DOHH2 (cell line): Measurements from ENCODE around the gene SCFD2.

ENCODE experiments used
- H3F3A ChIP-seq: fragments of 200-600 bp; sonication (generic), shearing (Covaris generic); 2 replicates; pipeline ENCODE4 v1.6.0; 2016; ENCODE audit warnings: antibody characterized with exemption, mild to moderate bottlenecking; ENCODE audit not compliant: control insufficient read depth, insufficient read depth
- H3K27ac ChIP-seq: fragments of 200-600 bp; sonication (generic); 2 replicates; pipeline ENCODE4 v1.5.1; 2014; ENCODE audit warnings: low read depth, mild to moderate bottlenecking, low read length, moderate library complexity
- H3K27me3 ChIP-seq: fragments of 200-600 bp; sonication (generic); 2 replicates; pipeline ENCODE4 v1.6.1; 2014; ENCODE audit warnings: mild to moderate bottlenecking, low read length, mixed read lengths; ENCODE audit not compliant: control insufficient read depth
- H3K36me3 ChIP-seq: fragments of 200-600 bp; sonication (generic); 2 replicates; pipeline ENCODE4 v1.6.1; 2014; ENCODE audit warnings: mild to moderate bottlenecking, low read length, moderate library complexity, mixed read lengths; ENCODE audit not compliant: control insufficient read depth
- H3K4me1 ChIP-seq: fragments of 200-600 bp; sonication (generic); 2 replicates; pipeline ENCODE4 v1.6.1; 2014; ENCODE audit warnings: mild to moderate bottlenecking, low read length, mixed read lengths; ENCODE audit not compliant: control insufficient read depth
- H3K4me2 ChIP-seq: fragments of 200-600 bp; sonication (generic); 2 replicates; pipeline ENCODE4 v1.6.0; 2014; ENCODE audit warnings: mild to moderate bottlenecking, low read length, moderate library complexity
- H3K4me3 ChIP-seq: fragments of 200-600 bp; sonication (generic); 2 replicates; pipeline ENCODE4 v1.5.1; 2014; ENCODE audit warnings: mild to moderate bottlenecking, low read length, mixed read lengths
- H3K79me2 ChIP-seq: fragments of 200-600 bp; sonication (generic); 2 replicates; pipeline ENCODE4 v1.6.1; 2014; ENCODE audit warnings: mild to moderate bottlenecking, low read length, mixed read lengths; ENCODE audit not compliant: control insufficient read depth
- H3K9me2 ChIP-seq: fragments of 200-600 bp; sonication (generic); replicated peaks from 2 replicates; pipeline ENCODE4 v1.6.1; 2014; ENCODE audit warnings: mild to moderate bottlenecking, low read length, mixed read lengths; ENCODE audit not compliant: control insufficient read depth
- H3K9me3 ChIP-seq: fragments of 200-600 bp; sonication (generic); 2 replicates; pipeline ENCODE4 v1.6.1; 2014; ENCODE audit warnings: antibody characterized with exemption, low read length, mixed read lengths; ENCODE audit not compliant: control insufficient read depth, insufficient read depth
- H4K20me1 ChIP-seq: fragments of 200-600 bp; sonication (generic); 2 replicates; pipeline ENCODE4 v1.6.0; 2014; ENCODE audit warnings: low read depth, mild to moderate bottlenecking, antibody characterized with exemption, low read length, moderate library complexity; ENCODE audit not compliant: control insufficient read depth, insufficient read depth
- EZH2phosphoT487 ChIP-seq: fragments of 200-600 bp; sonication (generic); IDR thresholded peaks from 2 replicates; pipeline ENCODE4 v1.6.1; 2017; ENCODE audit warnings: borderline replicate concordance, mild to moderate bottlenecking, antibody characterized with exemption, low read length, moderate library complexity, mixed read lengths
- TF ChIP-seq, protein P1 (sequence below): fragments of 200-600 bp; sonication (generic); IDR thresholded peaks from one replicate; pipeline ENCODE4 v1.5.1; 2014; ENCODE audit warnings: antibody characterized with exemption, mild to moderate bottlenecking, low read depth, low read length; ENCODE audit not compliant: poor library complexity, severe bottlenecking

SCFD2 gene

DNA sequence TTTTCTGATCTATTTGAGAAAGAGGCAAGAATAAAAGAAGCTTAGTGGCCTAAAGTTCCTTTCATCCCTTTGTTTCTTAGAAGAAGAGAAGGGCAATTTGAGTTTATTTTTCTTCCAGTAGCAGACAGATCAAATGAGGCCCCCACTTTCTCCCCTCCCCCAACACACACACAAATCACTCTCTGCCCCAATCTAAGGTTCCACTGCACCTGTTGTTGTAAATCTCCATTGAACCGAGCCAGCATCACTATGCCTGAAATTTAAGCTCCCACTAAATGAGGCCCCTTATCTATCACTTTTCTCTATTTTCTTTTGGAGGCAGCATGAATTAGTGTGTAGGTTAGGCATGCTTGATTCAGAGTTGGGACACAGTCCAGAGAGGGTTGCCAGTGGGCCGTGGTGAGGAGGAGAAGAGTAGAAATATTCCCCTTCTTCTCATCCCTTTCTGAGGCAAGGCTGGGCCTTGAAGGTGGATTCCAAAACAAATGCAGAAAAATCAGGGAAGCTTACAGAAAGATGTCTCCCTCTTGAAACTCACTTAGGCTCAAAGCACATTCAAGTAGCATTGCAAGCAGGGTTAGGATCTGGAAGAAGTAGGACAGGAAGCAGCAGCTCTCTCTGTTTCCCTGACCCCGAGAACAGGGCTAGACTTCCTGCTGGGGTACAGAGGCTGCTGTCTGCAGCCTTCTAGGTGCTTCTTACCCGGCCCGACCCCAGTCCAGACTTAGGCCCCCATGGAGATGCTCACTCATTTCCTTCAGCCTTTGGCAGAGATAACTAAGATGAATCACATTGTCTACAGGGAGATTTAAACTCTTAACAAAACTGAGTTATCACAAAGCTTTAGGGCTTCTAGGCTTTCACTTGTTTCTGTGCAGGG, 433.0 kb downstream of the SCFD2 start:
- H4K20me1 ChIP-seq: no peaks in the 10 kb centered on the region
- H3K4me2 ChIP-seq: no peak overlapping the region
- H3K4me3 ChIP-seq: no peak overlapping the region
- no peak overlapping the region for H3K27ac ChIP-seq
- no peaks in the 10 kb centered on the region for H3K79me2 ChIP-seq
- no peaks in the 10 kb centered on the region for H3K4me1 ChIP-seq
- H3K27me3 ChIP-seq: no peaks in the 10 kb centered on the region
- H3K9me2 ChIP-seq: no peaks in the 10 kb centered on the region
- no peaks in the 10 kb centered on the region for H3F3A ChIP-seq
- no peaks in the 10 kb centered on the region for H3K36me3 ChIP-seq
- no peaks in the 10 kb centered on the region for H3K9me3 ChIP-seq
- TF ChIP-seq EZH2phosphoT487: no peak
- TF ChIP-seq, protein P1, sequence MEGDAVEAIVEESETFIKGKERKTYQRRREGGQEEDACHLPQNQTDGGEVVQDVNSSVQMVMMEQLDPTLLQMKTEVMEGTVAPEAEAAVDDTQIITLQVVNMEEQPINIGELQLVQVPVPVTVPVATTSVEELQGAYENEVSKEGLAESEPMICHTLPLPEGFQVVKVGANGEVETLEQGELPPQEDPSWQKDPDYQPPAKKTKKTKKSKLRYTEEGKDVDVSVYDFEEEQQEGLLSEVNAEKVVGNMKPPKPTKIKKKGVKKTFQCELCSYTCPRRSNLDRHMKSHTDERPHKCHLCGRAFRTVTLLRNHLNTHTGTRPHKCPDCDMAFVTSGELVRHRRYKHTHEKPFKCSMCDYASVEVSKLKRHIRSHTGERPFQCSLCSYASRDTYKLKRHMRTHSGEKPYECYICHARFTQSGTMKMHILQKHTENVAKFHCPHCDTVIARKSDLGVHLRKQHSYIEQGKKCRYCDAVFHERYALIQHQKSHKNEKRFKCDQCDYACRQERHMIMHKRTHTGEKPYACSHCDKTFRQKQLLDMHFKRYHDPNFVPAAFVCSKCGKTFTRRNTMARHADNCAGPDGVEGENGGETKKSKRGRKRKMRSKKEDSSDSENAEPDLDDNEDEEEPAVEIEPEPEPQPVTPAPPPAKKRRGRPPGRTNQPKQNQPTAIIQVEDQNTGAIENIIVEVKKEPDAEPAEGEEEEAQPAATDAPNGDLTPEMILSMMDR: no peak

DNA sequence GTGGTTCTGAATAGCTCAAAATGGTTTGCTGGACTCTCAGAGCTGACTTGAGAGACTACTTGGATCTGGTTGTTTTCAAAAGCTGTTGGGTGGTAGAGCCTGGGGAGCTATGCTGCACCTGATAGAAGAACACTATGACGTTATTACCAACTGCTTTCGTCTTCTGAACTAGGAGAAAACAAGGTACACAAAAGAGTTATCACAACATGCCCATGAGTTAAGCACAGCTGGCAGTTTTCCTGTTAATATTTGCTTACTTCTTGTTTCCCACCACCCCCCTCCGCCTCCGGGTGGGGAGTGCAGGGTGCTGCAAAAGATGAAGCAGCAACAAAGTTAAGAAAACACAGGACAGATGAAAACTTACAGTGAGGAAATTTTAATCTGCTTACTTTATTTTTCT, 434.6 kb downstream of the SCFD2 start:
- H3K4me2 ChIP-seq: no peak overlapping the region
- H3K9me3 ChIP-seq: no peaks in the 10 kb centered on the region
- TF ChIP-seq EZH2phosphoT487: no peak
- TF ChIP-seq, protein P1: no peak

GRCh38 chr4:52926196-52926974, 439.5 kb downstream of the SCFD2 start:
- H3K4me2 ChIP-seq: no peak overlapping the region
- H3K4me3 ChIP-seq: no peak overlapping the region
- H3K9me3 ChIP-seq: no peaks in the 10 kb centered on the region
- H3K4me1 ChIP-seq: no peaks in the 10 kb centered on the region
- H3K79me2 ChIP-seq: no peaks in the 10 kb centered on the region
- H4K20me1 ChIP-seq: no peaks in the 10 kb centered on the region
- TF ChIP-seq EZH2phosphoT487: no peak
- TF ChIP-seq, protein P1: no peak
- no peaks in the 10 kb centered on the region for H3F3A ChIP-seq
- H3K27me3 ChIP-seq: no peaks in the 10 kb centered on the region
- H3K27ac ChIP-seq: no peak overlapping the region
- no peaks in the 10 kb centered on the region for H3K9me2 ChIP-seq
- no peaks in the 10 kb centered on the region for H3K36me3 ChIP-seq

More for the DNA sequence above, 434.6 kb downstream of the SCFD2 start:
- Histone ChIP-seq H3K36me3 (no peaks in the 10 kb centered on the region), H3F3A (no peaks in the 10 kb centered on the region), H3K27me3 (no peaks in the 10 kb centered on the region), H3K4me3 (no peak overlapping the region), H3K4me1 (no peaks in the 10 kb centered on the region), H4K20me1 (no peaks in the 10 kb centered on the region), H3K27ac (no peak overlapping the region), H3K79me2 (no peaks in the 10 kb centered on the region), H3K9me2 (no peaks in the 10 kb centered on the region)
